OCI-LY1 (cell line): Measurements from ENCODE around the gene CRKL.

Experiments
- H2AFZ ChIP-seq: fragments of 200-600 bp; sonication (generic), shearing (Covaris generic); 2 replicates; pipeline ENCODE4 v1.6.0; 2014; ENCODE audit warnings: antibody characterized with exemption, mild to moderate bottlenecking, low read length
- H3F3A ChIP-seq: fragments of 200-600 bp; sonication (generic), shearing (Covaris generic); 2 replicates; pipeline ENCODE4 v1.6.0; 2014; ENCODE audit warnings: mild to moderate bottlenecking, antibody characterized with exemption, low read length, moderate library complexity; ENCODE audit not compliant: insufficient read depth
- H3K27ac ChIP-seq: fragments of 200-600 bp; sonication (generic); 2 replicates; pipeline ENCODE4 v1.5.1; 2014; ENCODE audit warnings: low read length, mixed run types, mild to moderate bottlenecking, low read depth; ENCODE audit not compliant: poor library complexity, severe bottlenecking
- H3K27me3 ChIP-seq: fragments of 200-600 bp; sonication (generic); 2 replicates; pipeline ENCODE4 v1.6.0; 2014; ENCODE audit warnings: antibody characterized with exemption, mild to moderate bottlenecking, low read length, moderate library complexity; ENCODE audit not compliant: insufficient read depth
- H3K36me3 ChIP-seq: fragments of 200-600 bp; sonication (generic); 2 replicates; pipeline ENCODE4 v1.6.1; 2014; ENCODE audit warnings: mild to moderate bottlenecking, antibody characterized with exemption, low read length, moderate library complexity, mixed read lengths; ENCODE audit not compliant: insufficient read depth
- H3K4me1 ChIP-seq: fragments of 200-600 bp; sonication (generic); 2 replicates; pipeline ENCODE4 v1.5.1; 2014; ENCODE audit warnings: mild to moderate bottlenecking, low read length, moderate library complexity; ENCODE audit not compliant: insufficient read depth, severe bottlenecking
- H3K4me2 ChIP-seq: fragments of 200-600 bp; sonication (generic), shearing (Covaris generic); 2 replicates; pipeline ENCODE4 v1.6.1; 2014; ENCODE audit warnings: low read length
- H3K4me3 ChIP-seq: fragments of 200-600 bp; sonication (generic); 2 replicates; pipeline ENCODE4 v1.5.1; 2014; ENCODE audit warnings: low read length, low read depth, mild to moderate bottlenecking, mixed read lengths; ENCODE audit not compliant: poor library complexity, severe bottlenecking
- H3K79me2 ChIP-seq: fragments of 200-600 bp; shearing (Covaris generic); 2 replicates; pipeline ENCODE4 v1.6.1; 2016; ENCODE audit warnings: mixed run types, low read length, mixed read lengths; ENCODE audit not compliant: insufficient read depth
- H3K9ac ChIP-seq: fragments of 200-600 bp; sonication (generic), shearing (Covaris generic); 2 replicates; pipeline ENCODE4 v1.6.1; 2014; ENCODE audit warnings: mild to moderate bottlenecking, low read length, mixed read lengths
- H3K9me2 ChIP-seq: fragments of 200-600 bp; sonication (generic), shearing (Covaris generic); 2 replicates; pipeline ENCODE4 v1.6.1; 2014; ENCODE audit warnings: low read depth, mild to moderate bottlenecking, low read length, mixed read lengths
- H3K9me3 ChIP-seq: fragments of 200-600 bp; shearing (Covaris generic); 2 replicates; pipeline ENCODE4 v1.6.1; 2014; ENCODE audit warnings: low read length, mixed read lengths
- H4K20me1 ChIP-seq: fragments of 200-600 bp; sonication (generic), shearing (Covaris generic); 2 replicates; pipeline ENCODE4 v1.6.0; 2016; ENCODE audit warnings: mild to moderate bottlenecking, low read length; ENCODE audit not compliant: insufficient read depth
- CTCF ChIP-seq: fragments of 200-600 bp; sonication (generic), shearing (Covaris generic); IDR thresholded peaks from 2 replicates; pipeline ENCODE4 v1.5.1; 2017; ENCODE audit warnings: mild to moderate bottlenecking, antibody characterized with exemption, low read length, moderate library complexity, mixed read lengths
- EZH2 ChIP-seq: fragments of 200-600 bp; sonication (generic), shearing (Covaris generic); IDR thresholded peaks from 2 replicates; pipeline ENCODE4 v1.8.0; 2017; ENCODE audit warnings: borderline replicate concordance, mixed run types, mild to moderate bottlenecking, antibody characterized with exemption, low read length, moderate library complexity, mixed read lengths

CRKL gene

GRCh38 chr22:20881231-20881630 lies 36.0 kb upstream of the CRKL start:
- Histone ChIP-seq H3K36me3 (peaks cover 30% of the 10 kb centered on the region; the same call in 1 of the 2 replicates), H3K9ac (no peak overlapping the region), H3F3A (no peaks in the 10 kb centered on the region), H3K4me1 (no peaks in the 10 kb centered on the region), H4K20me1 (no peaks in the 10 kb centered on the region), H3K9me3 (no peaks in the 10 kb centered on the region), H2AFZ (no peak overlapping the region), H3K27me3 (no peaks in the 10 kb centered on the region), H3K4me3 (no peak overlapping the region), H3K9me2 (no peaks in the 10 kb centered on the region), H3K79me2 (no peaks in the 10 kb centered on the region), H3K4me2 (no peak overlapping the region), H3K27ac (no peak overlapping the region)
- TF ChIP-seq CTCF (no peak), EZH2 (no peak)

- Histone ChIP-seq H3K4me1 (no peaks in the 10 kb centered on the region), H3K36me3 (peaks cover 32% of the 10 kb centered on the region; the same call in 1 of the 2 replicates), H3K9me3 (no peaks in the 10 kb centered on the region), H3K4me3 (no peak overlapping the region), H3K4me2 (no peak overlapping the region), H3F3A (no peaks in the 10 kb centered on the region), H3K9ac (no peak overlapping the region), H3K9me2 (no peaks in the 10 kb centered on the region), H3K79me2 (no peaks in the 10 kb centered on the region), H4K20me1 (no peaks in the 10 kb centered on the region), H2AFZ (no peak overlapping the region), H3K27ac (no peak overlapping the region), H3K27me3 (no peaks in the 10 kb centered on the region)
- no peak for TF ChIP-seq EZH2
These were observed 35.1 kb upstream of the CRKL start for GRCh38 chr22:20881869-20882815.

- no peaks in the 10 kb centered on the region for H3K9me2 ChIP-seq
- H3F3A ChIP-seq: no peaks in the 10 kb centered on the region
- H3K79me2 ChIP-seq: no peaks in the 10 kb centered on the region
- H3K9ac ChIP-seq: no peak overlapping the region
- peaks cover 39% of the 10 kb centered on the region for H3K36me3 ChIP-seq
- H2AFZ ChIP-seq: no peak overlapping the region
- no peak overlapping the region for H3K27ac ChIP-seq
- H3K4me2 ChIP-seq: no peak overlapping the region
- H4K20me1 ChIP-seq: no peaks in the 10 kb centered on the region
- no peak overlapping the region for H3K4me3 ChIP-seq
- H3K27me3 ChIP-seq: no peaks in the 10 kb centered on the region
- H3K9me3 ChIP-seq: no peaks in the 10 kb centered on the region
- no peak for TF ChIP-seq EZH2
- TF ChIP-seq CTCF: no peak
- no peaks in the 10 kb centered on the region for H3K4me1 ChIP-seq
These were observed 34.4 kb upstream of the CRKL start for GRCh38 chr22:20882855-20883254.
